Bronchus fibroblast of lung (primary cell): Measurements from ENCODE around the gene PDXDC1. TPM values are rescaled to one million over a fixed set of nuclear protein-coding genes. Genes with fewer than 3 reads are reported as not detected.

ENCODE experiments used
- total RNA-seq: library from RNA; depleted of rRNA; stranded (reverse); fragments of >200 nt; gene quantifications from 2 replicates; pipeline ENCODE4 v1.2.3, GENCODE V29; 2015

PDXDC1 gene, protein sequence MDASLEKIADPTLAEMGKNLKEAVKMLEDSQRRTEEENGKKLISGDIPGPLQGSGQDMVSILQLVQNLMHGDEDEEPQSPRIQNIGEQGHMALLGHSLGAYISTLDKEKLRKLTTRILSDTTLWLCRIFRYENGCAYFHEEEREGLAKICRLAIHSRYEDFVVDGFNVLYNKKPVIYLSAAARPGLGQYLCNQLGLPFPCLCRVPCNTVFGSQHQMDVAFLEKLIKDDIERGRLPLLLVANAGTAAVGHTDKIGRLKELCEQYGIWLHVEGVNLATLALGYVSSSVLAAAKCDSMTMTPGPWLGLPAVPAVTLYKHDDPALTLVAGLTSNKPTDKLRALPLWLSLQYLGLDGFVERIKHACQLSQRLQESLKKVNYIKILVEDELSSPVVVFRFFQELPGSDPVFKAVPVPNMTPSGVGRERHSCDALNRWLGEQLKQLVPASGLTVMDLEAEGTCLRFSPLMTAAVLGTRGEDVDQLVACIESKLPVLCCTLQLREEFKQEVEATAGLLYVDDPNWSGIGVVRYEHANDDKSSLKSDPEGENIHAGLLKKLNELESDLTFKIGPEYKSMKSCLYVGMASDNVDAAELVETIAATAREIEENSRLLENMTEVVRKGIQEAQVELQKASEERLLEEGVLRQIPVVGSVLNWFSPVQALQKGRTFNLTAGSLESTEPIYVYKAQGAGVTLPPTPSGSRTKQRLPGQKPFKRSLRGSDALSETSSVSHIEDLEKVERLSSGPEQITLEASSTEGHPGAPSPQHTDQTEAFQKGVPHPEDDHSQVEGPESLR
- 38.7 and 47.6 TPM in 2 replicates for total RNA-seq

DNA sequence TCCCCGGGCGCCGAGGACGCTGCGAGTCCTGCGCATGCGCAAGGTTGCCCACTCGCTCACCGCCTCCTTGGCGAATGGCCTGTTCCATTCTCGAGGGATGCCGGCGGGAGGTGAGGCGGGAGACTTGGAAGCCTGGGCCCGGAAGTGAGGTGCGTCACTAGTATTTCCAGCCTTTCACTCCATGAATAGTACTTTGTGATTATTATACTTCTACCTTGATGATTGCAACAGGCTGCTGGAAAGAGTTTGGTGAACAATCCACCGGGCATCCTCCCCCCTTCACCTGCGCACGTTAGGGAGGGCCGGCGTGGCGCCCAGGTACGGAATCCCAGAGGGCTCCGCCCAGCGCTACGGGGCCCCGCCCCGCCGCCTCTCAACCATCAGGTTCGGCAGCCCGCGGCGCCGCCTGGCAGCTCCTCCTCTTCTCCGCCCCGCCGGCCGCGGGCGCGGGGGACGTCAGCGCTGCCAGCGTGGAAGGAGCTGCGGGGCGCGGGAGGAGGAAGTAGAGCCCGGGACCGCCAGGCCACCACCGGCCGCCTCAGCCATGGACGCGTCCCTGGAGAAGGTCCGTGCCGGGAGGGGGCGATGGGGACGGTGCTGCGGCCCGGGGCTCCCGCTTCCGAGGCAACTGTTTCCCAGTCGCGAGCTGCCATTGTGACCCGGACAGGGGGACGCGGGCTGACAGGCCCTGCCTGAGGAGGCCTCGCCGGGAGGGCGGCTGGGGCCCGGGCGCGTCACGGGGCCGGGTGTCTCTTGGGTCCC is at the start of gene PDXDC1:
Gene PDXDC1 (plus strand): TSS at position 371 of the 762 bp plus-strand sequence. CDS start 174 bp downstream, at position 545.

DNA sequence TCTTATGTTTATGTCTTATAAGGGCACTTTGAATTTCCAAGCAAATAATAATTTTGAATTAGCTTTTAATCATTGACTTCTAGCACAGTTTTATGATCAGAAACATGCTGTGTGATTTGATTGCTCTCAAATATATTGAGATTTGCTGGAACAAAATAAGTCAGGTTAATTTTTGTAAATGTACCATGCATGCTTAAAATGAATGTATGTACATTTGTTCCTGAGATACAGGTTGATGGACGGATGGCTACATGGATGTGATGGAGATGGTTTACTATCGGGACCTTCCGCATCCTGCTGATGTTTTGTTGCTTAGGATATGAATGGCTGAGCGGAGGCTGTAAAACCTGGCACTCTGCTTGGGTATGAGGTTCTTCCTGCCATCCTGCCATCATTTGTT is 37.7 kb upstream of the PDXDC1 start, which contains the start of gene NPIPA1:
Gene NPIPA1 (plus strand): TSS at position 301 of the 400 bp plus-strand sequence. CDS start 0 bp downstream, at position 301.

GRCh38 chr16:15093955-15094827 is 119.4 kb downstream of the PDXDC1 start, which contains the start of gene RRN3:
Gene RRN3 (minus strand): TSS chr16:15094272. CDS start chr16:15094233, 39 bp downstream.

Other genes with a start within 250 kb of the PDXDC1 start
- 0.15 and 0.34 TPM in 2 replicates for gene NPIPA2, start 232.5 kb upstream of the PDXDC1 start, total RNA-seq
- 47.1 and 56.9 TPM in 2 replicates for gene NOMO1, start 141.3 kb upstream of the PDXDC1 start, total RNA-seq
- 16.4 and 25.9 TPM in 2 replicates for gene NPIPA1, start 37.6 kb upstream of the PDXDC1 start, total RNA-seq
- gene NTAN1, start 81.0 kb downstream of the PDXDC1 start, total RNA-seq: 72.5 and 81.5 TPM in 2 replicates
- gene RRN3, start 119.2 kb downstream of the PDXDC1 start, total RNA-seq: 19.6 and 23.4 TPM in 2 replicates